IPS-11a (cell line): ENCODE measurements around the gene NARS2.

Experiments used
- H3K4me3 ChIP-seq: one replicate; pipeline ENCODE4 v1.5.1; 2013; ENCODE audit warnings: low read depth, low read length, control low read depth

NARS2 gene

GRCh38 chr11:78446210-78446609 lies 128.5 kb downstream of the NARS2 start:
- H3K4me3 ChIP-seq: no peak overlapping the region

GRCh38 chr11:78444726-78445125 lies 129.9 kb downstream of the NARS2 start:
- H3K4me3 ChIP-seq: no peak overlapping the region

- no peak overlapping the region for H3K4me3 ChIP-seq
These were observed 132.7 kb downstream of the NARS2 start for GRCh38 chr11:78441956-78442355.

GRCh38 chr11:78438298-78438975 lies 136.2 kb downstream of the NARS2 start:
- no peak overlapping the region for H3K4me3 ChIP-seq

GRCh38 chr11:78432956-78433355 lies 141.7 kb downstream of the NARS2 start:
- H3K4me3 ChIP-seq: no peak overlapping the region

GRCh38 chr11:78432058-78432515 lies 142.6 kb downstream of the NARS2 start:
- no peak overlapping the region for H3K4me3 ChIP-seq

GRCh38 chr11:78429660-78430059 lies 145.0 kb downstream of the NARS2 start:
- no peak overlapping the region for H3K4me3 ChIP-seq

- H3K4me3 ChIP-seq: no peak overlapping the region
These were observed 145.5 kb downstream of the NARS2 start for GRCh38 chr11:78429209-78429608.

- H3K4me3 ChIP-seq: no peak overlapping the region
These were observed 145.9 kb downstream of the NARS2 start for GRCh38 chr11:78428773-78429172.

GRCh38 chr11:78428266-78428636 lies 146.4 kb downstream of the NARS2 start:
- no peak overlapping the region for H3K4me3 ChIP-seq

- no peak overlapping the region for H3K4me3 ChIP-seq
These were observed 146.9 kb downstream of the NARS2 start for GRCh38 chr11:78427615-78428265.

- H3K4me3 ChIP-seq: no peak overlapping the region
These were observed 147.8 kb downstream of the NARS2 start for GRCh38 chr11:78426845-78427244.

- H3K4me3 ChIP-seq: no peak overlapping the region
These were observed 149.1 kb downstream of the NARS2 start for GRCh38 chr11:78425399-78426070.

- H3K4me3 ChIP-seq: no peak overlapping the region
These were observed 150.1 kb downstream of the NARS2 start for GRCh38 chr11:78424334-78425270.

GRCh38 chr11:78423241-78423640 lies 151.4 kb downstream of the NARS2 start:
- no peak overlapping the region for H3K4me3 ChIP-seq

GRCh38 chr11:78420796-78421209 lies 153.9 kb downstream of the NARS2 start:
- H3K4me3 ChIP-seq: no peak overlapping the region

- H3K4me3 ChIP-seq: no peak overlapping the region
These were observed 154.4 kb downstream of the NARS2 start for GRCh38 chr11:78420255-78420764.

GRCh38 chr11:78419327-78419726 lies 155.3 kb downstream of the NARS2 start:
- H3K4me3 ChIP-seq: no peak overlapping the region

GRCh38 chr11:78418584-78419211 lies 156.0 kb downstream of the NARS2 start:
- H3K4me3 ChIP-seq: peak overlapping the region; percentile 69

- peak overlapping the region; percentile 69 for H3K4me3 ChIP-seq
These were observed 156.6 kb downstream of the NARS2 start for GRCh38 chr11:78417888-78418583.
